Measurements from ENCODE around the gene CAVIN4. TPM values are rescaled to one million over a fixed set of nuclear protein-coding genes. Genes with fewer than 3 reads are reported as not detected.

Gene CAVIN4
- under 1 TPM; 0.21 to 0.27 TPM for total RNA-seq

- Histone ChIP-seq H3K27ac (peak within 1 kb of the TSS in 1 of 2 donors; percentile 17), H3K36me3 (no peaks in the 10 kb centered on the region), H3K4me3 (no peak within 1 kb of the TSS), H3K9me3 (no peaks in the 10 kb centered on the region), H3K4me1 (ENCODE audit: control insufficient read depth in 1 of 2, low read depth in 2 of 2) (peaks cover 12 to 13% of the 10 kb centered on the region in 2 donors), H3K27me3 (replicated peaks; ENCODE audit: insufficient read depth) (no peaks in the 10 kb centered on the region)
- ATAC-seq (ENCODE audit: insufficient number of reproducible peaks, low FRiP score, low read depth) (no peak), DNase-seq (ENCODE audit: low spot score) (no peak)
- TF ChIP-seq CTCF (IDR thresholded peaks at IDR 0.05): no peak
These were observed at the start of gene CAVIN4 for GRCh38 chr9:100577776-100578448. Gene CAVIN4, plus strand, starts transcription at chr9:100578079. Its CDS starts 65 bp downstream, at chr9:100578144.

GRCh38 chr9:100534401-100534800, 43.5 kb upstream of the CAVIN4 start:
- ATAC-seq (ENCODE audit: insufficient number of reproducible peaks, low FRiP score, low read depth): no peak
- no peak for DNase-seq (ENCODE audit: low spot score)
- no peaks in the 10 kb centered on the region for H3K36me3 ChIP-seq
- H3K4me1 ChIP-seq (ENCODE audit: control insufficient read depth in 1 of 2, low read depth in 2 of 2): no peaks in the 10 kb centered on the region
- H3K9me3 ChIP-seq: no peaks in the 10 kb centered on the region
- no peaks in the 10 kb centered on the region for H3K27me3 ChIP-seq (replicated peaks; ENCODE audit: insufficient read depth)
- no peak overlapping the region for H3K4me3 ChIP-seq
- TF ChIP-seq CTCF (IDR thresholded peaks at IDR 0.05): no peak
- H3K27ac ChIP-seq: no peak overlapping the region

- no peaks in the 10 kb centered on the region for H3K9me3 ChIP-seq
- no peaks in the 10 kb centered on the region for H3K36me3 ChIP-seq
- no peak for TF ChIP-seq CTCF (IDR thresholded peaks at IDR 0.05)
- no peak overlapping the region for H3K4me3 ChIP-seq
- ATAC-seq (ENCODE audit: insufficient number of reproducible peaks, low FRiP score, low read depth): no peak
- H3K4me1 ChIP-seq (ENCODE audit: control insufficient read depth in 1 of 2, low read depth in 2 of 2): no peaks in the 10 kb centered on the region
- no peaks in the 10 kb centered on the region for H3K27me3 ChIP-seq (replicated peaks; ENCODE audit: insufficient read depth)
- H3K27ac ChIP-seq: no peak overlapping the region
- no peak for DNase-seq (ENCODE audit: low spot score)
These were observed 37.6 kb upstream of the CAVIN4 start for GRCh38 chr9:100540327-100540726.

- no peaks in the 10 kb centered on the region for H3K9me3 ChIP-seq
- H3K4me1 ChIP-seq (ENCODE audit: control insufficient read depth in 1 of 2, low read depth in 2 of 2): no peaks in the 10 kb centered on the region
- TF ChIP-seq CTCF (IDR thresholded peaks at IDR 0.05): no peak
- ATAC-seq (ENCODE audit: insufficient number of reproducible peaks, low FRiP score, low read depth) (no peak), DNase-seq (ENCODE audit: low spot score) (no peak)
- no peak overlapping the region for H3K4me3 ChIP-seq
- no peaks in the 10 kb centered on the region for H3K27me3 ChIP-seq (replicated peaks; ENCODE audit: insufficient read depth)
- H3K36me3 ChIP-seq: no peaks in the 10 kb centered on the region
- no peak overlapping the region for H3K27ac ChIP-seq
These were observed 28.8 kb upstream of the CAVIN4 start for GRCh38 chr9:100549048-100549447.

- H3K9me3 ChIP-seq: no peaks in the 10 kb centered on the region
- no peak overlapping the region for H3K27ac ChIP-seq
- no peaks in the 10 kb centered on the region for H3K27me3 ChIP-seq (replicated peaks; ENCODE audit: insufficient read depth)
- TF ChIP-seq CTCF (IDR thresholded peaks at IDR 0.05): no peak
- H3K4me3 ChIP-seq: no peak overlapping the region
- no peaks in the 10 kb centered on the region for H3K4me1 ChIP-seq (ENCODE audit: control insufficient read depth in 1 of 2, low read depth in 2 of 2)
- DNase-seq (ENCODE audit: low spot score): no peak
- no peaks in the 10 kb centered on the region for H3K36me3 ChIP-seq
- ATAC-seq (ENCODE audit: insufficient number of reproducible peaks, low FRiP score, low read depth): no peak
These were observed 22.9 kb upstream of the CAVIN4 start for GRCh38 chr9:100554935-100555401.
